Stimulated activated CD4-positive, alpha-beta T cell treated with anti-CD3 and anti-CD28 coated beads, TNF-alpha, amount 100 ng/mL, for 4 hours (primary cell): Measurements from ENCODE around the gene VSIR.

Source experiments
- DNase-seq, 3 experiments: peaks; one replicate each; pipeline ENCODE4 v3.0.0-alpha.2; 2020; ENCODE audit warnings: low read depth in 3 of 3

VSIR gene

GRCh38 chr10:71782221-71782916, 9.0 kb upstream of the VSIR start:
- no peak for DNase-seq

- no peak for DNase-seq
Observed at GRCh38 chr10:71780719-71781118, 7.4 kb upstream of the VSIR start.

GRCh38 chr10:71780156-71780555, 6.8 kb upstream of the VSIR start:
- DNase-seq: no peak

GRCh38 chr10:71779641-71780040, 6.3 kb upstream of the VSIR start:
- DNase-seq: no peak

- no peak for DNase-seq
Observed at GRCh38 chr10:71778071-71778825, 4.9 kb upstream of the VSIR start.

- DNase-seq: no peak
Observed at GRCh38 chr10:71777213-71777985, 4.1 kb upstream of the VSIR start.

GRCh38 chr10:71776481-71776925, 3.2 kb upstream of the VSIR start:
- no peak for DNase-seq

GRCh38 chr10:71774916-71775702, 1.8 kb upstream of the VSIR start:
- DNase-seq: no peak

GRCh38 chr10:71772832-71773220, 494 bp downstream of the VSIR start:
- no peak for DNase-seq

GRCh38 chr10:71771821-71772617, 1.3 kb downstream of the VSIR start:
- DNase-seq: peak in 2 of 3 experiments; percentile 47 to 62

- no peak for DNase-seq
Observed at GRCh38 chr10:71771204-71771603, 2.1 kb downstream of the VSIR start.

- DNase-seq: no peak
Observed at GRCh38 chr10:71770789-71771188, 2.5 kb downstream of the VSIR start.

- DNase-seq: no peak
Observed at GRCh38 chr10:71770255-71770654, 3.1 kb downstream of the VSIR start.

- DNase-seq: no peak
Observed at GRCh38 chr10:71769279-71769823, 4.0 kb downstream of the VSIR start.

GRCh38 chr10:71767420-71768035, 5.8 kb downstream of the VSIR start:
- DNase-seq: no peak

GRCh38 chr10:71766717-71767419, 6.5 kb downstream of the VSIR start:
- DNase-seq: no peak

GRCh38 chr10:71765906-71766716, 7.2 kb downstream of the VSIR start:
- DNase-seq: no peak

- DNase-seq: no peak
Observed at GRCh38 chr10:71765176-71765904, 8.0 kb downstream of the VSIR start.
